GM12864 (cell line): Measurements from ENCODE around the gene UBQLNL.

Source experiments
- DNase-seq: peaks from one replicate; pipeline ENCODE4 v3.0.0-alpha.2; 2011; ENCODE audit warnings: low read depth
- H3K4me3 ChIP-seq: 2 replicates; pipeline ENCODE4 v1.5.1; 2011; ENCODE audit warnings: mild to moderate bottlenecking, low read depth, low read length, control low read depth
- CTCF ChIP-seq: IDR thresholded peaks from 2 replicates; pipeline ENCODE4 v1.5.1; 2011; ENCODE audit warnings: low read depth, mild to moderate bottlenecking, moderate library complexity, low read length, control low read depth, inconsistent platforms; ENCODE audit errors: missing control alignments

Gene UBQLNL

GRCh38 chr11:5516599-5516998 lies at the start of gene UBQLNL:
UBQLNL (minus strand) TSS chr11:5516699; CDS start chr11:5516441, 258 bp downstream.
- TF ChIP-seq CTCF = no peak
- no peak for DNase-seq

GRCh38 chr11:5564259-5565019 lies 47.9 kb upstream of the UBQLNL start:
- DNase-seq = no peak
- no peak overlapping the region for H3K4me3 ChIP-seq
- TF ChIP-seq CTCF = no peak

More at GRCh38 chr11:5516599-5516998, at the start of gene UBQLNL:
- H3K4me3 ChIP-seq = no peak within 1 kb of the TSS

GRCh38 chr11:5557751-5558150 lies 41.3 kb upstream of the UBQLNL start:
- H3K4me3 ChIP-seq = no peak overlapping the region
- no peak for TF ChIP-seq CTCF
- DNase-seq = no peak

- H3K4me3 ChIP-seq = no peak overlapping the region
- no peak for DNase-seq
- no peak for TF ChIP-seq CTCF
Measured at GRCh38 chr11:5556596-5557188, 40.2 kb upstream of the UBQLNL start.

- no peak for DNase-seq
- H3K4me3 ChIP-seq = no peak overlapping the region
- no peak for TF ChIP-seq CTCF
Measured at GRCh38 chr11:5553343-5553742, 36.8 kb upstream of the UBQLNL start.

- DNase-seq = no peak
- no peak for TF ChIP-seq CTCF
- no peak overlapping the region for H3K4me3 ChIP-seq
Measured at GRCh38 chr11:5550440-5551095, 34.1 kb upstream of the UBQLNL start.
